ENCODE results near the gene RPLP1. TPM values are rescaled to one million over a fixed set of nuclear protein-coding genes. Genes with fewer than 3 reads are reported as not detected.

RPLP1 gene
- total and polyA plus RNA-seq, 2 of the 8 experiments (the other 6 are each of a cell fraction or from before 2014, with no cell fraction given) = 2,089 to 4,387 TPM

- FAIRE-seq (no peak), DNase-seq (ENCODE audit: low read depth in 1 of 2, low spot score in 2 of 2) (peak; percentile 61 to 86)
- H3K4me2 ChIP-seq (ENCODE audit: insufficient read depth in 1 of 2, low read depth in 2 of 2, low read length in 2 of 2) = no peak overlapping the region
- no peak overlapping the region for H3K14ac ChIP-seq (ENCODE audit: insufficient read length)
- no peak overlapping the region for H2BK120ac ChIP-seq (replicated peaks; ENCODE audit: low read depth, low read length)
- ChIA-PET POLR2A (ENCODE audit: partially characterized antibody) (no interaction called here), CTCF (ENCODE audit: partially characterized antibody) (interaction anchor here (0.6 to 7.0 kb wide), 39 partner anchors 10 to 1470 kb away, joined by 3 to 70 read pairs (median 4); no protein-coding TSS in a partner anchor)
- H4K20me1 ChIP-seq (replicated peaks in 1 of 2; ENCODE audit: control insufficient read depth in 1 of 2, insufficient read depth in 2 of 2, low read length in 2 of 2) = no peaks in the 10 kb centered on the region
- no peak overlapping the region for H3K9ac ChIP-seq (replicated peaks in 1 of 4; ENCODE audit: extremely low read depth in 1 of 4, low read depth in 3 of 4, low read length in 3 of 4)
- H3K23ac ChIP-seq (ENCODE audit: insufficient read length) = no peak overlapping the region
- H3K27me3 ChIP-seq (replicated peaks in 1 of 4; ENCODE audit: control insufficient read depth in 3 of 4, extremely low read depth in 1 of 4, insufficient read depth in 3 of 4, low read length in 3 of 4) = no peaks in the 10 kb centered on the region
- TF ChIP-seq RAD21 (IDR thresholded peaks at IDR 0.05 in 1 of 2, conservative IDR thresholded peaks at IDR 0.05 in 1 of 2; ENCODE audit: low read depth in 2 of 2, low read length in 2 of 2) (peak; percentile 97 to 98), CTCF (IDR thresholded peaks at IDR 0.05; ENCODE audit: control extremely low read depth in 1 of 3, insufficient read depth in 1 of 3, low read depth in 1 of 3, low read length in 3 of 3) (peak; percentile 89 to 92 (median 91)), GABPA (IDR thresholded peaks at IDR 0.05; ENCODE audit: borderline replicate concordance, insufficient read depth, low read length) (peak; percentile 57; the same call in 1 of the 2 replicates), RNF2 (IDR thresholded peaks at IDR 0.05; ENCODE audit: borderline replicate concordance, low read depth, low read length, missing control alignments, poor library complexity, severe bottlenecking) (no peak)
- H3K4me1 ChIP-seq (replicated peaks in 1 of 4; ENCODE audit: control insufficient read depth in 3 of 4, insufficient read depth in 4 of 4, low read length in 3 of 4) = no peaks in the 10 kb centered on the region
- H4K5ac ChIP-seq (ENCODE audit: insufficient read length, low read depth, low read length) = no peak overlapping the region
- no peak overlapping the region for H2AK5ac ChIP-seq (ENCODE audit: low read depth, low read length)
- WGBS, 2 experiments (ENCODE audit: extremely low coverage in 1 of 2, insufficient coverage in 1 of 2, insufficient read length in 1 of 2, insufficient replicate concordance in 2 of 2, low coverage in 1 of 2, low lambda C conversion rate in 2 of 2, missing lambda C conversion rate in 1 of 2) = 37% methylated on average over 13 of the region's 13 CpGs; no CpG with 5 or more reads in 1 of the 2 experiments
- H3K79me2 ChIP-seq (ENCODE audit: control insufficient read depth in 1 of 2, insufficient read depth in 2 of 2, low read length in 2 of 2) = no peaks in the 10 kb centered on the region
- H3K23me2 ChIP-seq (ENCODE audit: low read depth, low read length) = no peaks in the 10 kb centered on the region
- no peak overlapping the region for H2BK20ac ChIP-seq (ENCODE audit: low read length)
- no peaks in the 10 kb centered on the region for H3K79me1 ChIP-seq (ENCODE audit: low read depth, low read length)
- no peak overlapping the region for H3K56ac ChIP-seq (replicated peaks; ENCODE audit: insufficient read length, low read depth, low read length)
- no peak overlapping the region for H3K4ac ChIP-seq (replicated peaks; ENCODE audit: insufficient read length, low read depth, low read length)
- no peak overlapping the region for H4K8ac ChIP-seq (ENCODE audit: extremely low read depth, insufficient read depth, low read length)
- peaks cover 0 to 7% of the 10 kb centered on the region in 2 experiments; a peak in 2 of 4 replicates for H3K9me3 ChIP-seq (ENCODE audit: insufficient read depth in 2 of 2, low read depth in 1 of 2, low read length in 1 of 2)
- H2AFZ ChIP-seq (ENCODE audit: low read length) = no peak overlapping the region
- no peak overlapping the region for H2BK15ac ChIP-seq (ENCODE audit: low read length)
- no peaks in the 10 kb centered on the region for H3K36me3 ChIP-seq (ENCODE audit: control insufficient read depth in 2 of 4, insufficient read depth in 4 of 4, low read length in 3 of 4)
- no peak overlapping the region for H3K27ac ChIP-seq (ENCODE audit: low read depth, low read length)
- H2BK12ac ChIP-seq (ENCODE audit: low read depth, low read length) = no peak overlapping the region
- H3K4me3 ChIP-seq (ENCODE audit: extremely low read depth in 1 of 4, insufficient read depth in 2 of 4, low read depth in 3 of 4, low read length in 4 of 4) = no peak overlapping the region
- no peak overlapping the region for H3K18ac ChIP-seq (ENCODE audit: extremely low read depth, low read length)
- H4K91ac ChIP-seq (replicated peaks; ENCODE audit: insufficient read length, low read length) = no peak overlapping the region
- no peak overlapping the region for H2BK5ac ChIP-seq (ENCODE audit: low read depth, low read length)
Measured at GRCh38 chr15:69478259-69478781, 25.7 kb downstream of the RPLP1 start.

Data from H1 (cell line).